HCT116 (cell line): ENCODE results near the gene RAB21.

Source experiments
- CEBPB ChIP-seq: IDR thresholded peaks from 2 replicates; pipeline ENCODE4 v1.6.1; 2012; ENCODE audit warnings: low read depth
- EZH2phosphoT487 ChIP-seq: fragments of 200-600 bp; IDR thresholded peaks from 2 replicates; pipeline ENCODE4 v1.6.1; 2018; ENCODE audit warnings: antibody characterized with exemption, borderline replicate concordance
- TF ChIP-seq, protein P1 (sequence below), 3 experiments: fragments of 200-600 bp in 1 of 3; sonication (generic) in 1 of 3; IDR thresholded peaks in 2 of 3; conservative IDR thresholded peaks in 1 of 3; 2 replicates each; pipeline ENCODE4 v1.5.1; 2012 to 2017; ENCODE audit warnings: low read depth in 2 of 3, low read length in 2 of 3, antibody characterized with exemption in 1 of 3, borderline replicate concordance in 1 of 3, control low read depth in 1 of 3, mild to moderate bottlenecking in 1 of 3, mixed read lengths in 1 of 3, mixed run types in 1 of 3, moderate library complexity in 1 of 3; ENCODE audit not compliant: insufficient read depth in 1 of 3

- TF ChIP-seq, protein P1, sequence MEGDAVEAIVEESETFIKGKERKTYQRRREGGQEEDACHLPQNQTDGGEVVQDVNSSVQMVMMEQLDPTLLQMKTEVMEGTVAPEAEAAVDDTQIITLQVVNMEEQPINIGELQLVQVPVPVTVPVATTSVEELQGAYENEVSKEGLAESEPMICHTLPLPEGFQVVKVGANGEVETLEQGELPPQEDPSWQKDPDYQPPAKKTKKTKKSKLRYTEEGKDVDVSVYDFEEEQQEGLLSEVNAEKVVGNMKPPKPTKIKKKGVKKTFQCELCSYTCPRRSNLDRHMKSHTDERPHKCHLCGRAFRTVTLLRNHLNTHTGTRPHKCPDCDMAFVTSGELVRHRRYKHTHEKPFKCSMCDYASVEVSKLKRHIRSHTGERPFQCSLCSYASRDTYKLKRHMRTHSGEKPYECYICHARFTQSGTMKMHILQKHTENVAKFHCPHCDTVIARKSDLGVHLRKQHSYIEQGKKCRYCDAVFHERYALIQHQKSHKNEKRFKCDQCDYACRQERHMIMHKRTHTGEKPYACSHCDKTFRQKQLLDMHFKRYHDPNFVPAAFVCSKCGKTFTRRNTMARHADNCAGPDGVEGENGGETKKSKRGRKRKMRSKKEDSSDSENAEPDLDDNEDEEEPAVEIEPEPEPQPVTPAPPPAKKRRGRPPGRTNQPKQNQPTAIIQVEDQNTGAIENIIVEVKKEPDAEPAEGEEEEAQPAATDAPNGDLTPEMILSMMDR (IDR thresholded peaks at IDR 0.05 in 2 of 3, conservative IDR thresholded peaks at IDR 0.05 in 1 of 3; ENCODE audit: borderline replicate concordance in 1 of 3, insufficient read depth in 1 of 3, low read depth in 2 of 3, low read length in 2 of 3): no peak
- TF ChIP-seq EZH2phosphoT487: no peak
- no peak for TF ChIP-seq CEBPB
Observed at GRCh38 chr12:71786829-71787228, 32.2 kb downstream of the RAB21 start.
